ENCODE measurements around the gene ADD3.

ADD3 gene

GRCh38 chr10:110007701-110008517 lies at the start of gene ADD3:
ADD3 (plus strand) TSS chr10:110007984; CDS start chr10:110100654, 92,670 bp downstream.
- DNase-seq, result peak; percentile 61 to 88

GRCh38 chr10:109958059-109958458 lies 49.7 kb upstream of the ADD3 start:
- no peak for DNase-seq

GRCh38 chr10:109959259-109960145 lies 48.3 kb upstream of the ADD3 start:
- DNase-seq, result no peak

- DNase-seq, result no peak
Measured at GRCh38 chr10:109960682-109961081, 47.1 kb upstream of the ADD3 start.

- DNase-seq, result no peak
Measured at GRCh38 chr10:109961174-109962001, 46.4 kb upstream of the ADD3 start.

GRCh38 chr10:109962247-109962646 lies 45.5 kb upstream of the ADD3 start:
- DNase-seq, result no peak

- no peak for DNase-seq
Measured at GRCh38 chr10:109963439-109963838, 44.3 kb upstream of the ADD3 start.

- no peak for DNase-seq
Measured at GRCh38 chr10:109964318-109964717, 43.5 kb upstream of the ADD3 start.

GRCh38 chr10:109966961-109967738 lies 40.6 kb upstream of the ADD3 start:
- DNase-seq, result no peak

- no peak for DNase-seq
Measured at GRCh38 chr10:109967739-109968088, 40.1 kb upstream of the ADD3 start.

- DNase-seq, result no peak
Measured at GRCh38 chr10:109968953-109969759, 38.6 kb upstream of the ADD3 start.

GRCh38 chr10:109969760-109970346 lies 37.9 kb upstream of the ADD3 start:
- DNase-seq, result no peak

- DNase-seq, result no peak
Measured at GRCh38 chr10:109971634-109972033, 36.1 kb upstream of the ADD3 start.

- DNase-seq, result no peak
Measured at GRCh38 chr10:109972372-109973001, 35.3 kb upstream of the ADD3 start.

GRCh38 chr10:109973326-109973829 lies 34.4 kb upstream of the ADD3 start:
- no peak for DNase-seq

GRCh38 chr10:109974504-109975191 lies 33.1 kb upstream of the ADD3 start:
- DNase-seq, result no peak

GRCh38 chr10:109975244-109976190 lies 32.3 kb upstream of the ADD3 start:
- DNase-seq, result no peak

- DNase-seq, result no peak
Measured at GRCh38 chr10:109976681-109977080, 31.1 kb upstream of the ADD3 start.
